Spleen (tissue), 11 donors: ENCODE results near the gene RUVBL1. TPM values are rescaled to one million over a fixed set of nuclear protein-coding genes. Genes with fewer than 3 reads are reported as not detected.

Experiments
- DNase-seq: peaks from one replicate; pipeline ENCODE4 v3.0.0-alpha.2; 2020
- H3K27ac ChIP-seq, 8 donors: fragments of 200-600 bp; sonication (generic) in 7 of 8; 1 replicate in 4 of 8; 2 replicates in 4 of 8; pipeline versions ENCODE4 v1.5.0 to v1.8.0; 2016 to 2021; ENCODE audit warnings: inconsistent platforms in 4 of 8, mild to moderate bottlenecking in 4 of 8, moderate library complexity in 1 of 8
- H3K27me3 ChIP-seq, 7 donors: fragments of 200-600 bp; sonication (generic) in 6 of 7; replicated peaks in 1 of 7; 1 replicate in 4 of 7; 2 replicates in 3 of 7; pipeline versions ENCODE4 v1.5.0 to v1.8.0; 2016 to 2021; ENCODE audit warnings: inconsistent platforms in 3 of 7, mild to moderate bottlenecking in 1 of 7
- H3K36me3 ChIP-seq, 6 donors: fragments of 200-600 bp; sonication (generic) in 5 of 6; 1 replicate in 4 of 6; 2 replicates in 2 of 6; pipeline versions ENCODE4 v1.5.0 to v1.8.0; 2016 to 2021; ENCODE audit warnings: inconsistent platforms in 2 of 6
- H3K4me1 ChIP-seq, 6 donors: fragments of 200-600 bp; sonication (generic) in 5 of 6; 1 replicate in 3 of 6; 2 replicates in 3 of 6; pipeline versions ENCODE4 v1.5.0 to v1.8.0; 2016 to 2021; ENCODE audit warnings: inconsistent platforms in 3 of 6
- H3K4me3 ChIP-seq, 8 donors: fragments of 200-600 bp; sonication (generic) in 7 of 8; 1 replicate in 4 of 8; 2 replicates in 4 of 8; pipeline versions ENCODE4 v1.5.0 to v1.8.0; 2016 to 2021; ENCODE audit warnings: inconsistent platforms in 4 of 8, mild to moderate bottlenecking in 4 of 8, moderate library complexity in 2 of 8
- H3K9me3 ChIP-seq, 8 donors: fragments of 200-600 bp; sonication (generic) in 7 of 8; 1 replicate in 4 of 8; 2 replicates in 4 of 8; pipeline versions ENCODE4 v1.5.0 to v1.8.0; 2016 to 2021; ENCODE audit warnings: inconsistent platforms in 4 of 8
- CTCF ChIP-seq, 11 experiments: fragments of 200-600 bp in 7 of 11; fragments of 450-650 bp in 4 of 11; sonication (generic) in 4 of 11; IDR thresholded peaks in 8 of 11; conservative IDR thresholded peaks in 3 of 11; 1 replicate in 7 of 11; 2 replicates in 4 of 11; pipeline versions ENCODE4 v1.4.0 to v1.8.0; 2016 to 2021; ENCODE audit warnings: antibody characterized with exemption in 11 of 11, inconsistent platforms in 4 of 11, mild to moderate bottlenecking in 1 of 11
- POLR2A ChIP-seq, 3 donors: fragments of 450-650 bp; IDR thresholded peaks; one replicate each; pipeline ENCODE4 v1.5.1; 2017; ENCODE audit warnings: antibody characterized with exemption in 3 of 3, mild to moderate bottlenecking in 1 of 3
- POLR2AphosphoS5 ChIP-seq, 3 donors: sonication (generic); formaldehyde crosslinking; IDR thresholded peaks; one replicate each; pipeline ENCODE4 v1.5.1; 2017; ENCODE audit warnings: antibody characterized with exemption in 3 of 3
- WGBS, 5 donors: extraction: QIAGEN DNeasy Blood & Tissue Kit in 3 of 5; methylation state at CpG; one replicate each; pipeline versions ENCODE4 v1.1.5 to v1.1.7; 2013 to 2018; 5-methylcytosine and 5-hydroxymethylcytosine counted together
- intact Hi-C: fragments of 100-400 bp; cut with DNase I; formaldehyde crosslinking; loops from one replicate; pipeline ENCODE4 v1.15.0; 2023; ENCODE audit warnings: low total_unique reads
- polyA plus RNA-seq, 3 donors: library from polyadenylated mRNA; stranded (reverse); fragments of 200-250 nt; gene quantifications; one replicate each; pipeline ENCODE4 v1.2.1, GENCODE V29; 2013
- total RNA-seq, 7 donors: library from RNA; depleted of rRNA in 3 of 7; stranded (reverse); fragments of >200 nt in 3 of 7; fragmentation: NEBNext Ultra II Directional in 4 of 7; extraction: Animal tissue kit (Norgen Biotek cat#: 25700) in 4 of 7; gene quantifications; one replicate each; pipeline versions ENCODE4 v1.1.0 to v1.2.1, GENCODE V29; 2016 to 2021
- donor health status: healthy with polysubstance abuse.
- donor health status: DM: no; HTN: no; CAD: no; lungs with moderate emphysema.
- donor health status: DM: no; HTN: no; CAD: no.
- donor health status: Bipolar disorder and iron deficiency.
- donor health status: healthy.
- donor health status: DM: no; HTN: no; CAD: no.
- donor health status: DM: yes; HTN: yes; CAD: no.

Gene RUVBL1
- total and polyA plus RNA-seq, 10 donors: 21.6 to 36.4 (median 29.4) TPM

GRCh38 chr3:128091586-128091985, 32.0 kb downstream of the RUVBL1 start:
- intact Hi-C loops: no loop called here
- TF ChIP-seq CTCF (IDR thresholded peaks at IDR 0.05 in 8 of 11, conservative IDR thresholded peaks at IDR 0.05 in 3 of 11) (no peak), POLR2A (IDR thresholded peaks at IDR 0.05) (no peak), POLR2AphosphoS5 (IDR thresholded peaks at IDR 0.05) (no peak)
- Histone ChIP-seq H3K9me3 (no peaks in the 10 kb centered on the region), H3K27ac (no peak overlapping the region), H3K36me3 (peaks cover 0 to 73% (median 34%) of the 10 kb centered on the region in 6 donors), H3K4me1 (peaks cover 0 to 11% (median 0%) of the 10 kb centered on the region in 6 donors), H3K27me3 (no peaks in the 10 kb centered on the region), H3K4me3 (no peak overlapping the region)
- no peak for DNase-seq
- 89 to 100% (median 93%) methylated on average over 2 of the region's 2 CpGs for WGBS, 5 donors

GRCh38 chr3:128089135-128089534, 34.5 kb downstream of the RUVBL1 start:
- Histone ChIP-seq H3K4me1 (no peaks in the 10 kb centered on the region), H3K36me3 (peaks cover 0 to 74% (median 42%) of the 10 kb centered on the region in 6 donors), H3K27me3 (no peaks in the 10 kb centered on the region), H3K27ac (no peak overlapping the region), H3K4me3 (no peak overlapping the region), H3K9me3 (no peaks in the 10 kb centered on the region)
- intact Hi-C loops: no loop called here
- no peak for TF ChIP-seq POLR2A (IDR thresholded peaks at IDR 0.05)
- no peak for TF ChIP-seq POLR2AphosphoS5 (IDR thresholded peaks at IDR 0.05)
- no peak for TF ChIP-seq CTCF (IDR thresholded peaks at IDR 0.05 in 8 of 11, conservative IDR thresholded peaks at IDR 0.05 in 3 of 11)
- no peak for DNase-seq
- 93 to 100% (median 97%) methylated on average over 1 of the region's 1 CpG for WGBS, 5 donors

- Histone ChIP-seq H3K27me3 (no peaks in the 10 kb centered on the region), H3K36me3 (peaks cover 0 to 87% (median 60%) of the 10 kb centered on the region in 6 donors), H3K9me3 (no peaks in the 10 kb centered on the region), H3K4me1 (no peaks in the 10 kb centered on the region), H3K4me3 (no peak overlapping the region), H3K27ac (no peak overlapping the region)
- TF ChIP-seq POLR2AphosphoS5 (IDR thresholded peaks at IDR 0.05) (no peak), CTCF (IDR thresholded peaks at IDR 0.05 in 8 of 11, conservative IDR thresholded peaks at IDR 0.05 in 3 of 11) (no peak), POLR2A (IDR thresholded peaks at IDR 0.05) (no peak)
- WGBS, 5 donors: 80 to 97% (median 92%) methylated on average over 5 to 6 of the region's 6 CpGs
- no peak for DNase-seq
- intact Hi-C loops: no loop called here
Measured at GRCh38 chr3:128084675-128085021, 39.0 kb downstream of the RUVBL1 start.

- Histone ChIP-seq H3K27me3 (no peaks in the 10 kb centered on the region), H3K4me1 (no peaks in the 10 kb centered on the region), H3K36me3 (peaks cover 0 to 92% (median 62%) of the 10 kb centered on the region in 6 donors), H3K4me3 (no peak overlapping the region), H3K27ac (no peak overlapping the region), H3K9me3 (no peaks in the 10 kb centered on the region)
- no peak for DNase-seq
- WGBS, 5 donors: 78 to 90% (median 88%) methylated on average over 9 of the region's 9 CpGs
- intact Hi-C loops: no loop called here
- TF ChIP-seq POLR2A (IDR thresholded peaks at IDR 0.05) (no peak), CTCF (IDR thresholded peaks at IDR 0.05 in 8 of 11, conservative IDR thresholded peaks at IDR 0.05 in 3 of 11) (no peak), POLR2AphosphoS5 (IDR thresholded peaks at IDR 0.05) (no peak)
Measured at GRCh38 chr3:128083980-128084674, 39.5 kb downstream of the RUVBL1 start.
